ENCODE data around the gene ATP5PO.

Gene ATP5PO

DNA sequence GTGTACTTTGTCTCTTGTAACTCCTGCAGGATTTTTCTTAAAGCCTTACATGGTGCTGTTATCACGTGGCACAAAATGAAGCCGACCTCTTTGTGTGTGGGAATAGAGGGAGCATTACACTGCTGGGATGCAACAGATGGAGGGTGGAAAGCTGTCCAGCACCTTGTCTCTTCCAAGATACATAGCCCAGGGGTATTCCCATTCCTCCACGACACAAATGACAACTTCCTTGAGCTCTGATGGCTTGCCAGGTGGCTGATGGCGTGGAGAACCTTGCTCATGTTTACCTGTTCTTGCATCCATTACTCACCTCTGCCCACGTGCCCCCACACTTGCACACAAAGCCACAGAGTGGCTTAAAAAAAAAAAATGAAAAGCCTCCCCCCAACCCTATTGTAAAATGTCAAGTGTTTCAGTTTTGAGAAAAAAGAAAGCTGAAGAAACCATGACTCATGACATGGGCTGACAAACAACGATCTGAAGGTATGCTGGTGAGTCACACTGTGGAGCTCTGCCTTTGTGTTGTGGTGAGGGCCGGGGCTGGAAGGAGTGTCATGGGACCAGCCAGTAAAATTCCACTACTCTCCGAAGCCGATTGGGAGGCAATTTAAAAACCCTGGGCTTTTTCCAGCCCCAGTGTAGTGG lies 32.0 kb upstream of the ATP5PO start:
- no peak for TF ChIP-seq CTCF (IDR thresholded peaks at IDR 0.05; ENCODE audit: insufficient read depth, missing control alignments)
- DNase-seq (ENCODE audit: insufficient read length, low spot score) (no peak), FAIRE-seq (no peak)

DNA sequence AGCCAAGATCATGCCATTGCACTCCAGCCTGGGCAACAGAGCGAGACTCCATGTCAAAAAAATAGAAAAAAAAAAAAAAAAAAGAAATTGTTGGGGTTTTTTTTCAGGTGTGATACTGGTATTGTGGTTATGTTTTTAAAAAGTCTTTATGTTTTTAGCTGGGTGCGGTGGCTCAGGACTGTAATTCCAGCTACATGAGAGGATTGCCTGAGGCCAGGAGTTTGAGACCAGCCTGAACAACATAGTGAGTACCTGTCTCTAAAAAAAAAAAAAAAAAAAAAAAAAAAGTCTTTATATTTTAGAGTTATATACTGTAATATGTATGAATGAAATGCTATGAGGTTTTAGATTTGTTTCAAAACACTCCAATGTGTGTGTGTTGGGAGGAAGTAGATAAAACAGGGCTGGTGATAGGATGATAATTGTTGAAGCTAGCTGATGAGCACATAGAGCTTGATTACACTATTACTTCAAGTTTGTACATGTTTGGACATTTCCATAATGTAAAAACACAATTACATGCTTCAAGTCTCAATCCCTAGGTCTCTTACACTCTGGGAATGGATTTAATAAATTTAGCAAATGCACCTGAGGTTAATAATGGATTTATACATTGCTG lies 30.2 kb upstream of the ATP5PO start:
- no peak for FAIRE-seq
- no peak for DNase-seq (ENCODE audit: insufficient read length, low spot score)
- no peak for TF ChIP-seq CTCF (IDR thresholded peaks at IDR 0.05; ENCODE audit: insufficient read depth, missing control alignments)

- no peak for TF ChIP-seq CTCF (IDR thresholded peaks at IDR 0.05; ENCODE audit: insufficient read depth, missing control alignments)
- no peak for FAIRE-seq
- DNase-seq (ENCODE audit: insufficient read length, low spot score): no peak
These were observed 28.7 kb upstream of the ATP5PO start for GRCh38 chr21:33944185-33944763.

DNA sequence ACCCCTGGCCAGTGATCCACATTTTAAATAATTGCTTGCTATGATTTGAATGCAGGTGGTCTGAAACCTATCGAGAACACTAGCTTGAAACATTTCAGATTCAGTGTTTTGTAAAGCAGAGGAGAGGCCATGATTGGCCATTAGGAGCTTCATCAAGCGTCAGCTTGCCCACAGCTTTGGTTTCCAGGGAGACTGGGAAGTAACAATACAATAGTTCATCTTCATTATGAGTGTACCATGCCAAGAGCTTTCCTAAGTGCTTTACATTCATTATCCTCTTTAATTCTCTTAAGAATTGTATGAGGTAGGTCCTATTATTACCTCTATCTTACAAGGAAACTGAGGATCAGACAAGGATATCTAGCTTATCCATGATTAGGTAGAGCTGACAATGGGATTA lies 27.7 kb upstream of the ATP5PO start:
- no peak for TF ChIP-seq CTCF (IDR thresholded peaks at IDR 0.05; ENCODE audit: insufficient read depth, missing control alignments)
- FAIRE-seq (no peak), DNase-seq (ENCODE audit: insufficient read length, low spot score) (no peak)

DNA sequence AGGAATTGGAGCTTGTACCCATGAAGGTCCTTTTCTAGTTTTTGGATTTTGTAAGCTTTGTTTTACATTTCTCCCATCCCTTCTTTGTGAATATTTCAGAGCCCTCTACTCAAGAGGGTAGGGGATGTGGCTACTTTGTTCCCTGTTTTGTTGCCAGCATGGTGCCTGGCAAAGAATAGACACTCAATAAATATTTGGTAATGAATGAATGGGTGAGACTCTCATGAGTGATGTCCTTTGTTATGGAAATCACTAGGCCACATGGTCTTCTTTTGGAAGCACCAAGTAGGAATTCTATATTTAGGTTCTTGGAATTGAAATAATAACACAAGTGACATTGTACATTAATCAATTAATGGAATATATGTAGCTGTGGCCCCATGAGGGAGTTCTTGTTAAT lies 26.8 kb upstream of the ATP5PO start:
- FAIRE-seq (no peak), DNase-seq (ENCODE audit: insufficient read length, low spot score) (no peak)
- no peak for TF ChIP-seq CTCF (IDR thresholded peaks at IDR 0.05; ENCODE audit: insufficient read depth, missing control alignments)

- no peak for FAIRE-seq
- no peak for TF ChIP-seq CTCF (IDR thresholded peaks at IDR 0.05; ENCODE audit: insufficient read depth, missing control alignments)
These were observed 25.3 kb upstream of the ATP5PO start for GRCh38 chr21:33940881-33941245.

More at GRCh38 chr21:33940881-33941245, 25.3 kb upstream of the ATP5PO start:
- DNase-seq (ENCODE audit: insufficient read length, low spot score): no peak

Data from D721Med (cell line).